SHP77 treated with DMSO at 0.1 percent for 48 hours (cell line): ENCODE measurements around the gene NALCN.
"Not testable (repeated sequence)": the region's sequence is repeated elsewhere in the genome, so short reads cannot be mapped to it uniquely, and the experiment has no call there.

Experiments
- DNase-seq: peaks from one replicate; lab custom pipeline; 2025; lab: John Stamatoyannopoulos, UW

Gene NALCN

GRCh38 chr13:101341464-101341863 lies 74.8 kb downstream of the NALCN start:
- DNase-seq: no peak

- DNase-seq: no peak
Measured at GRCh38 chr13:101339202-101339601, 77.1 kb downstream of the NALCN start.

- no peak for DNase-seq
Measured at GRCh38 chr13:101332583-101332982, 83.7 kb downstream of the NALCN start.

- no peak for DNase-seq
Measured at GRCh38 chr13:101331731-101332130, 84.6 kb downstream of the NALCN start.

GRCh38 chr13:101327871-101328270 lies 88.4 kb downstream of the NALCN start:
- DNase-seq: no peak

DNA sequence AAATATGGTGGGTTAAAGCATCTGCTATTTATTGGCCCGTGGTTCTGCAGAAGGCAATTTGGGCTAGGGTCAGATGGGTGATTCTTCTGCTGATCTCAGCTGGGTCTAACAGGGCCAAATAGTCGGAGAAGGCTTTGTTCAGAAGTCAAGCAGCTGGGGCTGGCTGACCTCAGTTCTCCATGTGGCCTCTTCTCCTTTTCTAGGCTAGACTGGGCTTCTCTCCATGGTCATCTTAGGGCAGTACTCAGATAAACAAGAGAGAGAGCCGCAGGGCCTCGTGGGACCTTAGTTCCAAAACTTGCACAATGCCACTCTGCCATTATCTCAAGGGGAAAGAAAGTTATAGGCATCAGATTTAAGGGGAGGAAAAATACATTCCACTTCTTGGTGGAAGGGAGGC lies 89.6 kb downstream of the NALCN start:
- no peak for DNase-seq

GRCh38 chr13:101325423-101325822 lies 90.9 kb downstream of the NALCN start:
- DNase-seq: no peak

GRCh38 chr13:101323601-101324000 lies 92.7 kb downstream of the NALCN start:
- no peak for DNase-seq

- no peak for DNase-seq
Measured at GRCh38 chr13:101317986-101318523, 98.3 kb downstream of the NALCN start.

- DNase-seq: not testable (repeated sequence)
Measured at GRCh38 chr13:101313479-101313878, 102.8 kb downstream of the NALCN start.

DNA sequence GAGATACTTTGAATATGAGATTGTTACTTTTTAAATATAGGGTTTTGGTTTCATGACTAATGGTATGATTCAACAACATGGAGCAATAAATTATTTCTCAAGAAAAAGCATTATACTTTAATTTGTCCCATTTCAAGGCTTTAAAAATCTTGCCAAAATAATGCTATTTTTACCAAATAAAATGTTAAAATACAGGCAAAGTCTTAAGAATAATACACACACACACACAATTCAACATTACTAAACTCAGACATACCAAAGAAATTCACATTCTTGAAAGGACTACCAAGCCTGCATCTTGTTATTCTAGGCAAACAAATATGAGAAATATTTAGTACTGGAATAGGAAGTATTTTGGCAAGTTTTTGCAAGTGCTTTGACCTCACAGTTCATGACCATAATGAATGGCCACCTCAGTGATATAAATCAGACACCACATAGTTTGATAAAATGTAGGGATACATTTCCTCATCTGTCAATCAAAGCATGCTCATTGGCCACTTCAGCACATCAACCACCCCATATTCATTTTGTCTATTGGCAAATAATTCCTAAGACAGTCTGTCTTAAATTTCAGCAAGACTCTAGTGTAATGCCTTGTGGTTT lies 107.2 kb downstream of the NALCN start:
- DNase-seq: no peak

DNA sequence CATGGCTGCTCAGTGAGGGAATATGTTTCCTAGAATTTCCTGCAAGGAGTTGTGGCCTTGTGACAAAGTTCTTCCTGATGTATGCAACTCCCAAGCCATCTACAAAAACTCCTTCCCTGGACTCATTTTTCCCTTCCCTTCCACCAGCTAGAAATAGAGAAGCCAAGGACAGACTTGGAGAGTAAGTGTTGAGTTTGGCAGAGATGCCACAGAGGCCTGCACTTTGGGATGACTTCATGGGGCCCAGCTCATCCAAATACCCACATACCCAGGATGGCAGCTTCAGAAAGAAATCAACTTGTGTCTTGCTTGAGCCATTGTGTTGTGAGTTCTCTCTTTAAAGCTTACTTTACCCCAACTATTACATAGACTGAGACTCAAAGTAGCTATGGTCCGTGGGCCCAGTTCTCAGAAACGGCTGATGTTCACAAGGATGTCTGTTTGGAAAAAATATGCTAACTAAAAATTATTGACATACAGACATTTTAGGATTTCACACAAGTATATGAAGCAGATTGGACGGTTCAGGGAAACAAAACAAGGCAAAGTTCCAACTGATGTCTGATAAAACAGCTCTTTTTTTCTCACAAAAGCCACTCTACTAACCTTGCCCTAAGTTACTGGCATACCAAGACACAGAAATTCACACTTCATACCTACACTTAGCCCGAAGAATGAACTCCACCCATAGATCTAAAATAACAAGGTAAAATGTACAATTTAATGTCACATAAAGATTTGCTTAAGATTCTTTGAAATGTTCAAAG lies 107.9 kb downstream of the NALCN start:
- no peak for DNase-seq

DNA sequence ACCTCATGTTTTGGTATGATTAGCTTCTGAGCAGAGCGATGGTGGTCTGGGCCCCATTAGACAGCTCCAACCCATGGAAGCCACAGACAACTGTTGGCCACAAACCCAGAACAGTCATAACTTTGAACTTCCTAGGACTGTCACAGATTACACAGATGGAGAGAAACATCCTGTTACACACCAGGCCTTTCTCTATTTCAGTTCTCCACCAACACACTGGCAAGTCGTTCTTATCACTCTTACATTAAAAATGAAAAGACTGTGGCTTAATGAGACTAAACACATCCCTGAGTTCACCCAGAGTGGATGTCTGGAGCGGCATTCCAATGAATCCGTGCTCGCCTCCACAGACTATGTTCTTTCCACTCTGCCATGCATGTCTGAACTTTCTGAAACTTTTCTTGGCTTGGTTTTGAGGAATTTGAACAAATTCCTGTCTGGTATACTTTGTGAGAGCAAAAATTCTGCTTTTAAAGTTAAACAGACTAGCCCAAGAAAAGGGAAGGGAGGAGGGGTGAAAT lies 109.1 kb downstream of the NALCN start:
- no peak for DNase-seq

- DNase-seq: no peak
Measured at GRCh38 chr13:101306773-101307172, 109.5 kb downstream of the NALCN start.

DNA sequence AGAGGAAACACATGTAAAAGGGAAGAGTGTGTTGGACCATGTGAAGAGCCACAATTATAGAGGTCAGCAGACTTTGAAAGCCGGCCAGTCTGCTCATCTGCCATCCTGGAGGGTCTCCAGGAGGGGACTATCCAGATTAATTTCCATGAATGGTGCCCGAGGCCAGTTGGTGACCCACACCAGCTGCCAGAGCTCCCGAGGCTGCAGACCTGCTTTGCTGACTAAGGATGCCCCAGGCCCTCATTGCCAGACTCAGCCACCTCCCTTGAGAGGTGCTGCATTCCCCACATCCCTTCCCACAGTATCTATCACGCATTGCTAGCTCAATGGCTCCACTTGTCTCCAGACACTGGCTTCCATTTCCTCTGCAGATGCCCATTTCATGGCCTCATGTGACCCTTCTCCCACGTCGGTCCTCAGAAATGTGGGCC lies 110.3 kb downstream of the NALCN start:
- DNase-seq: no peak

DNA sequence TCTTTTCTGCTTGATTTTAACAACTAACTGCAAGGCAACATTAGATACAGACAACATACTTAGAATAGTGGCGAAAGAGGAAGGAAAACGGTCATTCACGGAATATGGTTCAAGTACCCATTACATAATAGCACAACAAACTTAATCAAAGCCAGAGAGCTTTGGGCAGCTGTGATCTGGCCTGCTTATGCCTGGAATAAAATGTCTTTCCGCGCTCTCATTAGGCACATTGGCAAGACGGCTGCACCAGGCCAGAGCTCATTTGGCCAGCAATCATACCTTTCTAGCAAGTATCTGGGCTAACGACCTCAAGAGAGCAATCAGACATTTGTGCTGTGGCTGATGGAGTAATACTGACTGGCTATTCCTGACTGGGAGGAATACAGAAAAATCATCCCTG lies 112.8 kb downstream of the NALCN start:
- DNase-seq: no peak

DNA sequence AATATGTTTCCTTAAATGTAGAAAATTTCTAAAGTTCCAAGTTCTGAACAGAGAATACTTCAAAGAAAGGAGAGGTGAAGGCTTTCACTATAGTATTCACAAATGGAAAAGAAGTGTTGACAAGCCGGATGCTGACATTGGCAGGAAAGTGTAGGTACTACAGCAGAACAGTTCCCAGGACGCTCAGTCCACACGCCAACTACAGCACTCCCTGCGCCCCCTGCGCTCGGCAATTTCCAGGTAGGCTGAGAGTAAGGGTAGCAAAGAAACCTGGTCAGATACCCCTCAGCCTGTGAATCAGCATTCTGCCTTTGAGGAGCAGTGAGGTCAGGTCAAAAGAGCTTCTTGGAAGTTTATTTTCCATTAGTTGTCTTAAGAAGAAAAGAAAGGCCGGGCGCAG lies 115.3 kb downstream of the NALCN start:
- no peak for DNase-seq

- DNase-seq: no peak
Measured at GRCh38 chr13:101300531-101300930, 115.8 kb downstream of the NALCN start.

DNA sequence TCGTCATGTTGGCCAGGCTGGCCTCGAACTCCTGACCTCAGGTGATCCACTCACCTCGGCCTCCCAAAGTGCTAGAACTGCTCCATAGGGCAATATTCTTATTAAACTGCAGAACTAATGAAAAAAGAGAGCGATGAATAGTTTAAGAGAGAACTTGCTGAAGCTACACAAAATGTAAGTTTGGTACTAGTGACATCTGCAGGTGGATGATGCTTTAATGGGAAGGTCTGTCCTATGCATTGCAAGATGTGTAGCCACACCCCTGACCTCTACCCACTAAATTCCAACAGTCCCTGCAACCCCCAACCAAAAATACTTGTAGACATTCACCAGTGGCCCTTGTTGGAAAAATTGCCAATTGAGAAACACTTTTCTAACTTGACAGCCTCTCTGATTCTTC lies 117.8 kb downstream of the NALCN start:
- DNase-seq: no peak

- DNase-seq: no peak
Measured at GRCh38 chr13:101297794-101298193, 118.5 kb downstream of the NALCN start.

GRCh38 chr13:101292711-101293110 lies 123.6 kb downstream of the NALCN start:
- DNase-seq: no peak

DNA sequence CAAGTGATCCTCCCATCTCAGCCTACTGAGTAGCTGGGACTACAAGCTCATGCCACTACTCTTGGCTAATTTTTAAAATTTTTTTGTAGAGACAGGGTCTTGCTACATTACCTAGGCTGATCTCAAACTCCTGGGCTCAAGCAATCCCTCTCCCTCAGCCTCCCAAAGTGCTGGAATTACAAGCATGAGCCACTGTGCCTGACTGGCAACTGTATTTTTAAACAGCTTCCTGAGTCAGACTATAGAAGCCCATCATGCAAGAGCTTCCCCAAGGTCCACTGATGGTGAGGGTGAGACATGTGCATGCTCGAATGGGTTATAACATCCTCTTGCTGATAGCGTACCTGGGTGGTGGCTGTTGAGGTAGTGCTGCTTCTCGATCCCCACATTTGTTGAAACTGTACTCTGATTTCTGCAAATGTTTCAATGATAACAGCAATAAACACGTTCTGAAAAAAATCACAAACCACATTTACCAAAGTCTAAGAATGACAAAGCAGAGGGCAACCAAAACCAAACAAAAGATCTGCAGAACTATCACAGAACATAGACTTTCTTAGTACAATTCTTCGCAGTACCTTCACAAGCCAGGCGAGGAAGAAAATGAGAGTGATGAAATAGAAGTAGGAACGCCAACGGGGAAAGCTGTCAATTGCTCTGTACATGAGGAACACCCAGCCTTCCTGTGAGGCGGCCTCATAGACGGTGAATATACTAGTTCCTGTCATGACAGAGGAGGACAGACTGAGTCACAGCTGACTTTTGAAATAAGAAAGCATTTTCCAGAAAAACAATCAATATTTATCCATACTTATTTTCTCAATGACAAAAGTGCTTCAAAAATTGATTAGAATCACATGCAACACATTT lies 124.4 kb downstream of the NALCN start:
- DNase-seq: no peak
